Uterus (tissue), 2 donors: ENCODE measurements around the gene PRR5L.

Source experiments
- POLR2A ChIP-seq, 2 donors: fragments of 450-650 bp; IDR thresholded peaks; one replicate each; pipeline ENCODE4 v1.6.1; 2016; ENCODE audit warnings: antibody characterized with exemption in 2 of 2, mild to moderate bottlenecking in 1 of 2, moderate library complexity in 1 of 2
- TF ChIP-seq, protein P1 (sequence below), 4 experiments: fragments of 200-600 bp in 2 of 4; fragments of 450-650 bp in 2 of 4; sonication (generic) in 2 of 4; IDR thresholded peaks; one replicate each; pipeline ENCODE4 v1.5.1; 2016 to 2019; ENCODE audit warnings: antibody characterized with exemption in 4 of 4, mild to moderate bottlenecking in 2 of 4, moderate library complexity in 1 of 4

DNA sequence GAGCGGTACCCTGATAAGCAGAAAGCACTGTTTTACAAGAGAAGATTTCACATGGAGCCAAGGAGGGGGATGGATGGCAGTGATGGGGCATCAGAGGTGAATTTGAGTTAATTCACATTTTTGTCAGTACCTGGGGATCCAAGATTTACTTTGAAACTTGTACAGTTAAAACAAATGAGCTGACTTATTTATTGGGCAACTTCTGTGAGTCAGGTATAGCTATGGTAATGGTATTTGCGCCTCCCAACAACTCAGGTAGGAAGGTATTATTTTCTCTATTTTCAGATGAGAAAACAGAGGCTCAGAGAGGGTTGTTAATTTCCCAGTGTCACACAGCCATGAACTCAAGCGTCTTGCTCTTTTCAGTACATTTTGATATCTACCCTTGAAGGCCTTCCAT, 83.6 kb downstream of the PRR5L start:
- TF ChIP-seq, protein P1, sequence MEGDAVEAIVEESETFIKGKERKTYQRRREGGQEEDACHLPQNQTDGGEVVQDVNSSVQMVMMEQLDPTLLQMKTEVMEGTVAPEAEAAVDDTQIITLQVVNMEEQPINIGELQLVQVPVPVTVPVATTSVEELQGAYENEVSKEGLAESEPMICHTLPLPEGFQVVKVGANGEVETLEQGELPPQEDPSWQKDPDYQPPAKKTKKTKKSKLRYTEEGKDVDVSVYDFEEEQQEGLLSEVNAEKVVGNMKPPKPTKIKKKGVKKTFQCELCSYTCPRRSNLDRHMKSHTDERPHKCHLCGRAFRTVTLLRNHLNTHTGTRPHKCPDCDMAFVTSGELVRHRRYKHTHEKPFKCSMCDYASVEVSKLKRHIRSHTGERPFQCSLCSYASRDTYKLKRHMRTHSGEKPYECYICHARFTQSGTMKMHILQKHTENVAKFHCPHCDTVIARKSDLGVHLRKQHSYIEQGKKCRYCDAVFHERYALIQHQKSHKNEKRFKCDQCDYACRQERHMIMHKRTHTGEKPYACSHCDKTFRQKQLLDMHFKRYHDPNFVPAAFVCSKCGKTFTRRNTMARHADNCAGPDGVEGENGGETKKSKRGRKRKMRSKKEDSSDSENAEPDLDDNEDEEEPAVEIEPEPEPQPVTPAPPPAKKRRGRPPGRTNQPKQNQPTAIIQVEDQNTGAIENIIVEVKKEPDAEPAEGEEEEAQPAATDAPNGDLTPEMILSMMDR (IDR thresholded peaks at IDR 0.05): no peak
- no peak for TF ChIP-seq POLR2A (IDR thresholded peaks at IDR 0.05)
